Measurements from ENCODE around the gene BBS2.

GRCh38 chr16:56512025-56512424 is 7.8 kb downstream of the BBS2 start:
- no peak for TF ChIP-seq POLR2A (IDR thresholded peaks at IDR 0.05)
- TF ChIP-seq, protein P1, sequence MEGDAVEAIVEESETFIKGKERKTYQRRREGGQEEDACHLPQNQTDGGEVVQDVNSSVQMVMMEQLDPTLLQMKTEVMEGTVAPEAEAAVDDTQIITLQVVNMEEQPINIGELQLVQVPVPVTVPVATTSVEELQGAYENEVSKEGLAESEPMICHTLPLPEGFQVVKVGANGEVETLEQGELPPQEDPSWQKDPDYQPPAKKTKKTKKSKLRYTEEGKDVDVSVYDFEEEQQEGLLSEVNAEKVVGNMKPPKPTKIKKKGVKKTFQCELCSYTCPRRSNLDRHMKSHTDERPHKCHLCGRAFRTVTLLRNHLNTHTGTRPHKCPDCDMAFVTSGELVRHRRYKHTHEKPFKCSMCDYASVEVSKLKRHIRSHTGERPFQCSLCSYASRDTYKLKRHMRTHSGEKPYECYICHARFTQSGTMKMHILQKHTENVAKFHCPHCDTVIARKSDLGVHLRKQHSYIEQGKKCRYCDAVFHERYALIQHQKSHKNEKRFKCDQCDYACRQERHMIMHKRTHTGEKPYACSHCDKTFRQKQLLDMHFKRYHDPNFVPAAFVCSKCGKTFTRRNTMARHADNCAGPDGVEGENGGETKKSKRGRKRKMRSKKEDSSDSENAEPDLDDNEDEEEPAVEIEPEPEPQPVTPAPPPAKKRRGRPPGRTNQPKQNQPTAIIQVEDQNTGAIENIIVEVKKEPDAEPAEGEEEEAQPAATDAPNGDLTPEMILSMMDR (IDR thresholded peaks at IDR 0.05): no peak
